NB4 (cell line): ENCODE results near the gene MED15.

Source experiments
- CTCF ChIP-seq: IDR thresholded peaks from one replicate; pipeline ENCODE4 v1.5.1; 2012; ENCODE audit warnings: low read depth, low read length
- MAX ChIP-seq: IDR thresholded peaks from 2 replicates; pipeline ENCODE4 v1.6.1; 2011; ENCODE audit warnings: low read depth, low read length
- MYC ChIP-seq: IDR thresholded peaks from 2 replicates; pipeline ENCODE4 v1.6.1; 2011; ENCODE audit warnings: low read depth, low read length
- POLR2A ChIP-seq: IDR thresholded peaks from 2 replicates; pipeline ENCODE4 v1.6.1; 2011; ENCODE audit warnings: mild to moderate bottlenecking; ENCODE audit not compliant: insufficient read length; ENCODE audit errors: extremely low read depth

DNA sequence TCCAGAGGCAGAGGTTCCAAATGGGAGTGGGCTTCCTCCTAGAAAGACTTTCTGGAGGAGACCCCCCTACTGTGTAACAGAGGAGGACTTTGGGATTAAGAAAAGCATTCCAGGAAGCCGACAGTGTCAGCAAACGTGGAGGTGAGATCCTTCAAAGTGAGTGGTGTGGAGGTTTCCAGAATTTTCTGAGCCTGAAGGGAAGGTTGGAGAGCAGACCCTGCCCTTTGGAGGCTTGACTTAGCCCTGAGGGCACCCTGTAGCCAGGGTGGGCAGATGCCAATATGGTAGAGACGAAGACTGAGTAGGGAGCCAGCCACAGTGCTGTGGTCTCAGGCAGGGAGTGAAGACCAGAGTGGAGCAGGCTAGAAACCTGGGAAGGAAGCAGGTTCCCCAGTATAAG lies 10.0 kb upstream of the MED15 start:
- TF ChIP-seq POLR2A (no peak), CTCF (no peak), MAX (no peak), MYC (no peak)
